GM23338 (cell line): ENCODE measurements around the gene CPNE6. TPM values are rescaled to one million over a fixed set of nuclear protein-coding genes. Genes with fewer than 3 reads are reported as not detected.

Experiments
- ATAC-seq: fragments of 200-7000 bp; cut with Tn5 transposase; 3 replicates; pipeline ENCODE4 v1.9.1; 2020
- DNase-seq: peaks from one replicate; pipeline ENCODE4 v3.0.0-alpha.2; 2015; ENCODE audit warnings: low spot score
- H2AFZ ChIP-seq: fragments of 200-600 bp; sonication (generic); 2 replicates; pipeline ENCODE4 v1.8.0; 2016; ENCODE audit warnings: antibody characterized with exemption, mild to moderate bottlenecking, moderate library complexity
- H3F3A ChIP-seq: fragments of 200-600 bp; sonication (generic); replicated peaks from 2 replicates; pipeline ENCODE4 v1.8.0; 2017; ENCODE audit warnings: antibody characterized with exemption, mixed run types, low read depth
- H3K27ac ChIP-seq: fragments of 200-600 bp; sonication (generic); 2 replicates; pipeline ENCODE4 v1.6.1; 2016; ENCODE audit warnings: low read depth
- H3K27me3 ChIP-seq: fragments of 200-600 bp; sonication (generic); 2 replicates; pipeline ENCODE4 v1.8.0; 2016; ENCODE audit warnings: mild to moderate bottlenecking, mixed run types, moderate library complexity; ENCODE audit not compliant: insufficient read depth
- H3K36me3 ChIP-seq: fragments of 200-600 bp; sonication (generic); 2 replicates; pipeline ENCODE4 v1.8.0; 2016; ENCODE audit warnings: mild to moderate bottlenecking; ENCODE audit not compliant: insufficient read depth
- H3K4me1 ChIP-seq: fragments of 200-600 bp; sonication (generic); 2 replicates; pipeline ENCODE4 v1.8.0; 2016; ENCODE audit warnings: mild to moderate bottlenecking, moderate library complexity; ENCODE audit not compliant: insufficient read depth
- H3K4me2 ChIP-seq: fragments of 200-600 bp; sonication (generic); 2 replicates; pipeline ENCODE4 v1.7.1; 2017; ENCODE audit warnings: mixed run types
- H3K4me3 ChIP-seq: fragments of 200-600 bp; sonication (generic); 2 replicates; pipeline ENCODE4 v1.6.1; 2016; ENCODE audit warnings: mixed run types
- H3K79me2 ChIP-seq: fragments of 200-600 bp; sonication (generic); replicated peaks from 2 replicates; pipeline ENCODE4 v1.8.0; 2017; ENCODE audit warnings: mild to moderate bottlenecking; ENCODE audit not compliant: insufficient read depth
- H3K9me2 ChIP-seq: fragments of 200-600 bp; sonication (generic); 2 replicates; pipeline ENCODE4 v1.8.0; 2017; ENCODE audit not compliant: insufficient read depth
- H4K20me1 ChIP-seq: fragments of 200-600 bp; sonication (generic); replicated peaks from 2 replicates; pipeline ENCODE4 v1.8.0; 2017; ENCODE audit warnings: mild to moderate bottlenecking; ENCODE audit not compliant: insufficient read depth
- H3K27ac Mint-ChIP-seq: 2 replicates; pipeline ENCODE4 v1.8.0; 2020; ENCODE audit warnings: inconsistent platforms, mild to moderate bottlenecking, moderate library complexity, mixed read lengths
- H3K27me3 Mint-ChIP-seq: 3 replicates; pipeline ENCODE4 v1.8.0; 2022; ENCODE audit warnings: low read depth, mild to moderate bottlenecking, moderate library complexity, mixed read lengths, inconsistent platforms; ENCODE audit not compliant: insufficient read depth, poor library complexity
- H3K36me3 Mint-ChIP-seq: 3 replicates; pipeline ENCODE4 v1.8.0; 2021; ENCODE audit warnings: low read depth, mild to moderate bottlenecking, inconsistent platforms, moderate library complexity, mixed read lengths
- H3K4me1 Mint-ChIP-seq: 3 replicates; pipeline ENCODE4 v1.8.0; 2020; ENCODE audit warnings: mild to moderate bottlenecking, inconsistent platforms, mixed read lengths
- H3K4me3 Mint-ChIP-seq: 3 replicates; pipeline ENCODE4 v1.8.0; 2021; ENCODE audit warnings: moderate library complexity, mild to moderate bottlenecking, inconsistent platforms, mixed read lengths
- H3K9me3 Mint-ChIP-seq: 3 replicates; pipeline ENCODE4 v1.8.0; 2020; ENCODE audit warnings: moderate library complexity, mild to moderate bottlenecking, inconsistent platforms, mixed read lengths
- CREB1 ChIP-seq: fragments of 250-450 bp; sonication (Bioruptor Pico); IDR thresholded peaks from 2 replicates; pipeline ENCODE4 v1.5.0; 2020; ENCODE audit warnings: low read depth, mild to moderate bottlenecking, moderate library complexity
- EZH2 ChIP-seq: fragments of 200-600 bp; sonication (generic); IDR thresholded peaks from one replicate; pipeline ENCODE4 v1.8.0; 2017; ENCODE audit warnings: antibody characterized with exemption, mild to moderate bottlenecking, low read depth; ENCODE audit not compliant: unreplicated experiment
- EZH2phosphoT487 ChIP-seq: fragments of 200-600 bp; sonication (generic); IDR thresholded peaks from one replicate; pipeline ENCODE4 v1.8.1; 2018; ENCODE audit warnings: antibody characterized with exemption; ENCODE audit not compliant: unreplicated experiment
- JUNB ChIP-seq: IDR thresholded peaks from one replicate; pipeline ENCODE4 v1.6.1; 2016; ENCODE audit warnings: antibody characterized with exemption; ENCODE audit not compliant: unreplicated experiment
- NANOG ChIP-seq: IDR thresholded peaks from 2 replicates; pipeline ENCODE4 v1.6.1; 2016; ENCODE audit warnings: antibody characterized with exemption, borderline replicate concordance
- POLR2AphosphoS5 ChIP-seq: IDR thresholded peaks from 2 replicates; pipeline ENCODE4 v1.6.1; 2016; ENCODE audit warnings: antibody characterized with exemption, low read depth
- STAT1 ChIP-seq: IDR thresholded peaks from one replicate; pipeline ENCODE4 v1.6.1; 2016; ENCODE audit warnings: antibody characterized with exemption; ENCODE audit not compliant: unreplicated experiment
- ZNF114 ChIP-seq: fragments of 250-450 bp; sonication (Bioruptor Pico); IDR thresholded peaks from 2 replicates; pipeline ENCODE4 v1.5.0; 2020; ENCODE audit warnings: mild to moderate bottlenecking, moderate library complexity
- ZNF331 ChIP-seq: fragments of 250-450 bp; sonication (Bioruptor Pico); IDR thresholded peaks from 2 replicates; pipeline ENCODE4 v1.5.0; 2020; ENCODE audit warnings: low read depth, mild to moderate bottlenecking, moderate library complexity
- polyA plus RNA-seq: library from polyadenylated mRNA; unstranded; fragments of >200 nt; fragmentation: Nextera tagmentation; extraction: Ambion mirVana; gene quantifications from 2 replicates; pipeline ENCODE4 v1.2.1, GENCODE V29; 2016
- total RNA-seq: library from RNA; depleted of rRNA; stranded (reverse); fragments of >200 nt; shearing (Covaris generic); gene quantifications from 2 replicates; pipeline ENCODE4 v1.2.3, GENCODE V29; 2014
- TF ChIP-seq, protein P1 (sequence below), 2 experiments: fragments of 200-600 bp in 1 of 2; sonication (generic) in 1 of 2; conservative IDR thresholded peaks; 2 replicates each; pipeline versions ENCODE4 v1.5.1 to v1.6.1; 2016 to 2017; ENCODE audit warnings: antibody characterized with exemption in 2 of 2, low read depth in 2 of 2, mild to moderate bottlenecking in 2 of 2, moderate library complexity in 1 of 2
- TF ChIP-seq, protein P2 (sequence below): fragments of 250-450 bp; sonication (Bioruptor Pico); IDR thresholded peaks from 2 replicates; pipeline ENCODE4 v1.5.0; 2020; ENCODE audit warnings: mild to moderate bottlenecking, moderate library complexity
- TF ChIP-seq, protein P3 (sequence below): IDR thresholded peaks from 2 replicates; pipeline ENCODE4 v1.6.1; 2016; ENCODE audit warnings: antibody characterized with exemption
- TF ChIP-seq, protein P4 (sequence below): IDR thresholded peaks from one replicate; pipeline ENCODE4 v1.6.1; 2018; ENCODE audit warnings: antibody characterized with exemption; ENCODE audit not compliant: unreplicated experiment

CPNE6 gene
- total and polyA plus RNA-seq, 2 experiments from 2014 or later: 0.16 TPM; not detected in 1

DNA sequence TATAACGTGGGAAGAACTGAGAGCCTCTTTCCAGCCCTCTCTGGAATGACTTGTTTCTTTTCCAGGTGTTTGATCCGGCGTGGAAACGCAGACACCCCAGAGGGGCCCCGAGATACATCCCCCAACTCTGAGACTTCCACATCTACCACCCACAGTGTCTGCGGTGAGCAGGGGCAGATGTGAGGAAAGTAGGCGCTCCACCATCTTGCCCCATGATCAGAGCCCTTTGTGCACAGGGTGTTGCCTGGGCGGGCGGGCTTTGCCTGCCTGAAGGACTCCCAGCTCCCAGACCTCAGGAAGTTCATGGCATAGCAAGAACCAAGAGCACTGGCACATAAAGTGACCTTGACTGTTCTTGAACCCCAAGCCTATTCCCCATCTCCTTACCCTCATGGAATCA is 16.7 kb upstream of the CPNE6 start:
- no peaks in the 10 kb centered on the region for H4K20me1 ChIP-seq
- no peak overlapping the region for H3K4me2 ChIP-seq
- H3K4me1 Mint-ChIP-seq: peaks cover 32% of the 10 kb centered on the region
- H3K36me3 ChIP-seq: no peaks in the 10 kb centered on the region
- H3K4me3 ChIP-seq: no peak overlapping the region
- H3K27ac ChIP-seq: no peak overlapping the region
- DNase-seq: no peak
- H3K4me1 ChIP-seq: peaks cover 9% of the 10 kb centered on the region; the same call in 1 of the 2 replicates
- H3F3A ChIP-seq: 0 out of 2 replicates have a peak, but pooled peaks cover 4% of the 10 kb centered on the region
- no peaks in the 10 kb centered on the region for H3K27me3 ChIP-seq
- no peak overlapping the region for H3K27ac Mint-ChIP-seq
- no peak for TF ChIP-seq ZNF114
- no peak for TF ChIP-seq JUNB
- TF ChIP-seq, protein P1, sequence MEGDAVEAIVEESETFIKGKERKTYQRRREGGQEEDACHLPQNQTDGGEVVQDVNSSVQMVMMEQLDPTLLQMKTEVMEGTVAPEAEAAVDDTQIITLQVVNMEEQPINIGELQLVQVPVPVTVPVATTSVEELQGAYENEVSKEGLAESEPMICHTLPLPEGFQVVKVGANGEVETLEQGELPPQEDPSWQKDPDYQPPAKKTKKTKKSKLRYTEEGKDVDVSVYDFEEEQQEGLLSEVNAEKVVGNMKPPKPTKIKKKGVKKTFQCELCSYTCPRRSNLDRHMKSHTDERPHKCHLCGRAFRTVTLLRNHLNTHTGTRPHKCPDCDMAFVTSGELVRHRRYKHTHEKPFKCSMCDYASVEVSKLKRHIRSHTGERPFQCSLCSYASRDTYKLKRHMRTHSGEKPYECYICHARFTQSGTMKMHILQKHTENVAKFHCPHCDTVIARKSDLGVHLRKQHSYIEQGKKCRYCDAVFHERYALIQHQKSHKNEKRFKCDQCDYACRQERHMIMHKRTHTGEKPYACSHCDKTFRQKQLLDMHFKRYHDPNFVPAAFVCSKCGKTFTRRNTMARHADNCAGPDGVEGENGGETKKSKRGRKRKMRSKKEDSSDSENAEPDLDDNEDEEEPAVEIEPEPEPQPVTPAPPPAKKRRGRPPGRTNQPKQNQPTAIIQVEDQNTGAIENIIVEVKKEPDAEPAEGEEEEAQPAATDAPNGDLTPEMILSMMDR (conservative IDR thresholded peaks at IDR 0.05; ENCODE audit: low read depth in 2 of 2): no peak
- TF ChIP-seq CREB1 (CRISPR knock-in tag): no peak
- TF ChIP-seq, protein P2, sequence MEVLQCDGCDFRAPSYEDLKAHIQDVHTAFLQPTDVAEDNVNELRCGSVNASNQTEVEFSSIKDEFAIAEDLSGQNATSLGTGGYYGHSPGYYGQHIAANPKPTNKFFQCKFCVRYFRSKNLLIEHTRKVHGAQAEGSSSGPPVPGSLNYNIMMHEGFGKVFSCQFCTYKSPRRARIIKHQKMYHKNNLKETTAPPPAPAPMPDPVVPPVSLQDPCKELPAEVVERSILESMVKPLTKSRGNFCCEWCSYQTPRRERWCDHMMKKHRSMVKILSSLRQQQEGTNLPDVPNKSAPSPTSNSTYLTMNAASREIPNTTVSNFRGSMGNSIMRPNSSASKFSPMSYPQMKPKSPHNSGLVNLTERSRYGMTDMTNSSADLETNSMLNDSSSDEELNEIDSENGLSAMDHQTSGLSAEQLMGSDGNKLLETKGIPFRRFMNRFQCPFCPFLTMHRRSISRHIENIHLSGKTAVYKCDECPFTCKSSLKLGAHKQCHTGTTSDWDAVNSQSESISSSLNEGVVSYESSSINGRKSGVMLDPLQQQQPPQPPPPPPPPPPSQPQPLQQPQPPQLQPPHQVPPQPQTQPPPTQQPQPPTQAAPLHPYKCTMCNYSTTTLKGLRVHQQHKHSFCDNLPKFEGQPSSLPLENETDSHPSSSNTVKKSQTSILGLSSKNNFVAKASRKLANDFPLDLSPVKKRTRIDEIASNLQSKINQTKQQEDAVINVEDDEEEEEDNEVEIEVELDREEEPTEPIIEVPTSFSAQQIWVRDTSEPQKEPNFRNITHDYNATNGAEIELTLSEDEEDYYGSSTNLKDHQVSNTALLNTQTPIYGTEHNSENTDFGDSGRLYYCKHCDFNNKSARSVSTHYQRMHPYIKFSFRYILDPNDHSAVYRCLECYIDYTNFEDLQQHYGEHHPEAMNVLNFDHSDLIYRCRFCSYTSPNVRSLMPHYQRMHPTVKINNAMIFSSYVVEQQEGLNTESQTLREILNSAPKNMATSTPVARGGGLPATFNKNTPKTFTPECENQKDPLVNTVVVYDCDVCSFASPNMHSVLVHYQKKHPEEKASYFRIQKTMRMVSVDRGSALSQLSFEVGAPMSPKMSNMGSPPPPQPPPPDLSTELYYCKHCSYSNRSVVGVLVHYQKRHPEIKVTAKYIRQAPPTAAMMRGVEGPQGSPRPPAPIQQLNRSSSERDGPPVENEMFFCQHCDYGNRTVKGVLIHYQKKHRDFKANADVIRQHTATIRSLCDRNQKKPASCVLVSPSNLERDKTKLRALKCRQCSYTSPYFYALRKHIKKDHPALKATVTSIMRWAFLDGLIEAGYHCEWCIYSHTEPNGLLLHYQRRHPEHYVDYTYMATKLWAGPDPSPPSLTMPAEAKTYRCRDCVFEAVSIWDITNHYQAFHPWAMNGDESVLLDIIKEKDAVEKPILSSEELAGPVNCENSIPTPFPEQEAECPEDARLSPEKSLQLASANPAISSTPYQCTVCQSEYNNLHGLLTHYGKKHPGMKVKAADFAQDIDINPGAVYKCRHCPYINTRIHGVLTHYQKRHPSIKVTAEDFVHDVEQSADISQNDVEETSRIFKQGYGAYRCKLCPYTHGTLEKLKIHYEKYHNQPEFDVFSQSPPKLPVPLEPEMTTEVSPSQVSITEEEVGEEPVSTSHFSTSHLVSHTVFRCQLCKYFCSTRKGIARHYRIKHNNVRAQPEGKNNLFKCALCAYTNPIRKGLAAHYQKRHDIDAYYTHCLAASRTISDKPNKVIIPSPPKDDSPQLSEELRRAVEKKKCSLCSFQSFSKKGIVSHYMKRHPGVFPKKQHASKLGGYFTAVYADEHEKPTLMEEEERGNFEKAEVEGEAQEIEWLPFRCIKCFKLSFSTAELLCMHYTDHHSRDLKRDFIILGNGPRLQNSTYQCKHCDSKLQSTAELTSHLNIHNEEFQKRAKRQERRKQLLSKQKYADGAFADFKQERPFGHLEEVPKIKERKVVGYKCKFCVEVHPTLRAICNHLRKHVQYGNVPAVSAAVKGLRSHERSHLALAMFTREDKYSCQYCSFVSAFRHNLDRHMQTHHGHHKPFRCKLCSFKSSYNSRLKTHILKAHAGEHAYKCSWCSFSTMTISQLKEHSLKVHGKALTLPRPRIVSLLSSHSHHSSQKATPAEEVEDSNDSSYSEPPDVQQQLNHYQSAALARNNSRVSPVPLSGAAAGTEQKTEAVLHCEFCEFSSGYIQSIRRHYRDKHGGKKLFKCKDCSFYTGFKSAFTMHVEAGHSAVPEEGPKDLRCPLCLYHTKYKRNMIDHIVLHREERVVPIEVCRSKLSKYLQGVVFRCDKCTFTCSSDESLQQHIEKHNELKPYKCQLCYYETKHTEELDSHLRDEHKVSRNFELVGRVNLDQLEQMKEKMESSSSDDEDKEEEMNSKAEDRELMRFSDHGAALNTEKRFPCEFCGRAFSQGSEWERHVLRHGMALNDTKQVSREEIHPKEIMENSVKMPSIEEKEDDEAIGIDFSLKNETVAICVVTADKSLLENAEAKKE: no peak
- no peak for TF ChIP-seq EZH2
- TF ChIP-seq EZH2phosphoT487: no peak
- TF ChIP-seq NANOG: no peak
- no peak for TF ChIP-seq ZNF331 (CRISPR knock-in tag)
- no peak for TF ChIP-seq POLR2AphosphoS5
- TF ChIP-seq STAT1: no peak
- TF ChIP-seq, protein P3, sequence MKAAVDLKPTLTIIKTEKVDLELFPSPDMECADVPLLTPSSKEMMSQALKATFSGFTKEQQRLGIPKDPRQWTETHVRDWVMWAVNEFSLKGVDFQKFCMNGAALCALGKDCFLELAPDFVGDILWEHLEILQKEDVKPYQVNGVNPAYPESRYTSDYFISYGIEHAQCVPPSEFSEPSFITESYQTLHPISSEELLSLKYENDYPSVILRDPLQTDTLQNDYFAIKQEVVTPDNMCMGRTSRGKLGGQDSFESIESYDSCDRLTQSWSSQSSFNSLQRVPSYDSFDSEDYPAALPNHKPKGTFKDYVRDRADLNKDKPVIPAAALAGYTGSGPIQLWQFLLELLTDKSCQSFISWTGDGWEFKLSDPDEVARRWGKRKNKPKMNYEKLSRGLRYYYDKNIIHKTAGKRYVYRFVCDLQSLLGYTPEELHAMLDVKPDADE: no peak
- TF ChIP-seq, protein P4, sequence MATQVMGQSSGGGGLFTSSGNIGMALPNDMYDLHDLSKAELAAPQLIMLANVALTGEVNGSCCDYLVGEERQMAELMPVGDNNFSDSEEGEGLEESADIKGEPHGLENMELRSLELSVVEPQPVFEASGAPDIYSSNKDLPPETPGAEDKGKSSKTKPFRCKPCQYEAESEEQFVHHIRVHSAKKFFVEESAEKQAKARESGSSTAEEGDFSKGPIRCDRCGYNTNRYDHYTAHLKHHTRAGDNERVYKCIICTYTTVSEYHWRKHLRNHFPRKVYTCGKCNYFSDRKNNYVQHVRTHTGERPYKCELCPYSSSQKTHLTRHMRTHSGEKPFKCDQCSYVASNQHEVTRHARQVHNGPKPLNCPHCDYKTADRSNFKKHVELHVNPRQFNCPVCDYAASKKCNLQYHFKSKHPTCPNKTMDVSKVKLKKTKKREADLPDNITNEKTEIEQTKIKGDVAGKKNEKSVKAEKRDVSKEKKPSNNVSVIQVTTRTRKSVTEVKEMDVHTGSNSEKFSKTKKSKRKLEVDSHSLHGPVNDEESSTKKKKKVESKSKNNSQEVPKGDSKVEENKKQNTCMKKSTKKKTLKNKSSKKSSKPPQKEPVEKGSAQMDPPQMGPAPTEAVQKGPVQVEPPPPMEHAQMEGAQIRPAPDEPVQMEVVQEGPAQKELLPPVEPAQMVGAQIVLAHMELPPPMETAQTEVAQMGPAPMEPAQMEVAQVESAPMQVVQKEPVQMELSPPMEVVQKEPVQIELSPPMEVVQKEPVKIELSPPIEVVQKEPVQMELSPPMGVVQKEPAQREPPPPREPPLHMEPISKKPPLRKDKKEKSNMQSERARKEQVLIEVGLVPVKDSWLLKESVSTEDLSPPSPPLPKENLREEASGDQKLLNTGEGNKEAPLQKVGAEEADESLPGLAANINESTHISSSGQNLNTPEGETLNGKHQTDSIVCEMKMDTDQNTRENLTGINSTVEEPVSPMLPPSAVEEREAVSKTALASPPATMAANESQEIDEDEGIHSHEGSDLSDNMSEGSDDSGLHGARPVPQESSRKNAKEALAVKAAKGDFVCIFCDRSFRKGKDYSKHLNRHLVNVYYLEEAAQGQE: no peak
- H3K36me3 Mint-ChIP-seq: peaks cover 25% of the 10 kb centered on the region
- H3K4me3 Mint-ChIP-seq: no peak overlapping the region
- ATAC-seq: no peak
- no peaks in the 10 kb centered on the region for H3K9me2 ChIP-seq
- no peaks in the 10 kb centered on the region; the same call in 2 of the 3 replicates for H3K9me3 Mint-ChIP-seq
- no peaks in the 10 kb centered on the region for H3K79me2 ChIP-seq
- H2AFZ ChIP-seq: no peak overlapping the region
- peaks cover 21% of the 10 kb centered on the region for H3K27me3 Mint-ChIP-seq
